Mesenchymal stem cell (in vitro differentiated cells and primary cell): ENCODE data around the gene ARHGAP18.

Experiments
- DNase-seq: peaks from one replicate; pipeline ENCODE4 v3.0.0-alpha.2; 2013
- H2AFZ ChIP-seq: one replicate; pipeline ENCODE4 v1.6.1; 2013; ENCODE audit warnings: low read depth, mild to moderate bottlenecking, control low read depth, inconsistent platforms, low read length, moderate library complexity
- H2AK5ac ChIP-seq: 2 replicates; pipeline ENCODE4 v1.6.1; 2013; ENCODE audit warnings: low read length, moderate library complexity, mild to moderate bottlenecking, inconsistent platforms; ENCODE audit not compliant: severe bottlenecking
- H2BK120ac ChIP-seq: one replicate; pipeline ENCODE4 v1.6.1; 2013; ENCODE audit warnings: low read depth, mild to moderate bottlenecking, inconsistent platforms, low read length, moderate library complexity
- H2BK12ac ChIP-seq, 2 experiments: one replicate each; pipeline ENCODE4 v1.6.1; 2013; ENCODE audit warnings: inconsistent platforms in 2 of 2, low read length in 2 of 2, mild to moderate bottlenecking in 2 of 2, moderate library complexity in 2 of 2, control low read depth in 1 of 2
- H2BK15ac ChIP-seq: one replicate; pipeline ENCODE4 v1.6.1; 2013; ENCODE audit warnings: mild to moderate bottlenecking, low read depth, inconsistent platforms; ENCODE audit not compliant: poor library complexity, severe bottlenecking
- H2BK5ac ChIP-seq: 2 replicates; pipeline ENCODE4 v1.6.1; 2013; ENCODE audit warnings: low read depth, mild to moderate bottlenecking, low read length, control low read depth, inconsistent platforms; ENCODE audit not compliant: poor library complexity, severe bottlenecking
- H3K14ac ChIP-seq, 2 experiments: one replicate each; pipeline ENCODE4 v1.6.1; 2013; ENCODE audit warnings: inconsistent platforms in 2 of 2, low read length in 2 of 2, control low read depth in 1 of 2, mild to moderate bottlenecking in 1 of 2, moderate library complexity in 1 of 2
- H3K18ac ChIP-seq, 2 experiments: one replicate each; pipeline ENCODE4 v1.6.1; 2013; ENCODE audit warnings: inconsistent platforms in 2 of 2, low read length in 2 of 2, control low read depth in 1 of 2, low read depth in 1 of 2, mild to moderate bottlenecking in 1 of 2
- H3K23ac ChIP-seq, 2 experiments: one replicate each; pipeline ENCODE4 v1.6.1; 2013; ENCODE audit warnings: inconsistent platforms in 2 of 2, low read length in 2 of 2, mild to moderate bottlenecking in 2 of 2, moderate library complexity in 2 of 2, control low read depth in 1 of 2
- H3K27ac ChIP-seq: 2 replicates; pipeline ENCODE4 v1.5.1; 2013; ENCODE audit warnings: mild to moderate bottlenecking, moderate library complexity, low read length, control low read depth, inconsistent platforms; ENCODE audit not compliant: poor library complexity, severe bottlenecking
- H3K27me3 ChIP-seq, 2 experiments: 2 replicates each; pipeline versions ENCODE4 v1.6.1 to v1.7.0; 2013; ENCODE audit warnings: low read length in 2 of 2, mild to moderate bottlenecking in 2 of 2, moderate library complexity in 2 of 2, control low read depth in 1 of 2, inconsistent platforms in 1 of 2; ENCODE audit not compliant: control insufficient read depth in 1 of 2, insufficient read depth in 1 of 2
- H3K36me3 ChIP-seq, 2 experiments: 2 replicates each; pipeline versions ENCODE4 v1.6.1 to v1.7.0; 2013; ENCODE audit warnings: low read length in 2 of 2, control low read depth in 1 of 2, inconsistent platforms in 1 of 2, low read depth in 1 of 2, mild to moderate bottlenecking in 1 of 2; ENCODE audit not compliant: insufficient read depth in 2 of 2, control insufficient read depth in 1 of 2
- H3K4ac ChIP-seq, 2 experiments: one replicate each; pipeline ENCODE4 v1.6.1; 2013; ENCODE audit warnings: inconsistent platforms in 2 of 2, low read length in 2 of 2, mild to moderate bottlenecking in 2 of 2, moderate library complexity in 2 of 2, control low read depth in 1 of 2, low read depth in 1 of 2
- H3K4me1 ChIP-seq: 2 replicates; pipeline ENCODE4 v1.6.1; 2013; ENCODE audit warnings: low read depth, low read length, control low read depth; ENCODE audit not compliant: control insufficient read depth, insufficient read depth
- H3K4me2 ChIP-seq: 2 replicates; pipeline ENCODE4 v1.6.1; 2013; ENCODE audit warnings: low read length, mild to moderate bottlenecking, inconsistent platforms; ENCODE audit not compliant: poor library complexity, severe bottlenecking
- H3K4me3 ChIP-seq, 2 experiments: 2 replicates each; pipeline versions ENCODE4 v1.5.1 to v1.7.0; 2013; ENCODE audit warnings: low read length in 2 of 2, mild to moderate bottlenecking in 2 of 2, control low read depth in 1 of 2, low read depth in 1 of 2; ENCODE audit not compliant: insufficient read depth in 1 of 2
- H3K79me1 ChIP-seq: replicated peaks from 2 replicates; pipeline ENCODE4 v1.6.1; 2013; ENCODE audit warnings: mild to moderate bottlenecking, control low read depth, low read length, inconsistent platforms; ENCODE audit not compliant: poor library complexity, severe bottlenecking
- H3K9ac ChIP-seq: 2 replicates; pipeline ENCODE4 v1.7.0; 2013; ENCODE audit warnings: mild to moderate bottlenecking, low read length, moderate library complexity
- H3K9me3 ChIP-seq: 2 replicates; pipeline ENCODE4 v1.7.0; 2013; ENCODE audit warnings: mild to moderate bottlenecking, low read length; ENCODE audit not compliant: control insufficient read depth
- H4K8ac ChIP-seq: one replicate; pipeline ENCODE4 v1.6.1; 2013; ENCODE audit warnings: inconsistent platforms, mild to moderate bottlenecking, low read length, moderate library complexity
- H4K91ac ChIP-seq: one replicate; pipeline ENCODE4 v1.6.1; 2013; ENCODE audit warnings: mild to moderate bottlenecking, low read length, inconsistent platforms
- WGBS: methylation state at CpG from one replicate; pipeline ENCODE4 v1.1.7; 2013; ENCODE audit warnings: mixed read lengths; 5-methylcytosine and 5-hydroxymethylcytosine counted together

Gene ARHGAP18

GRCh38 chr6:129725341-129725740, 15.4 kb upstream of the ARHGAP18 start:
- H4K8ac ChIP-seq = no peak overlapping the region
- no peak overlapping the region for H3K4ac ChIP-seq
- peak overlapping the region in 1 of 2 experiments; percentile 7 for H2BK12ac ChIP-seq
- no peak overlapping the region for H2AFZ ChIP-seq
- H3K79me1 ChIP-seq = peaks cover 2% of the 10 kb centered on the region
- no peak overlapping the region for H3K4me2 ChIP-seq
- DNase-seq = no peak
- H4K91ac ChIP-seq = no peak overlapping the region
- H3K23ac ChIP-seq = no peak overlapping the region
- no peak overlapping the region for H3K18ac ChIP-seq
- H3K27ac ChIP-seq = no peak overlapping the region
- H3K9me3 ChIP-seq = no peaks in the 10 kb centered on the region
- no peak overlapping the region for H2BK5ac ChIP-seq
- H3K14ac ChIP-seq = no peak overlapping the region
- no peaks in the 10 kb centered on the region for H3K4me1 ChIP-seq
- no peaks in the 10 kb centered on the region for H3K27me3 ChIP-seq
- no peak overlapping the region for H3K9ac ChIP-seq
- no peaks in the 10 kb centered on the region for H3K36me3 ChIP-seq
- no peak overlapping the region for H2BK15ac ChIP-seq
- 95% methylated on average over 4 of the region's 4 CpGs for WGBS
- H2BK120ac ChIP-seq = no peak overlapping the region
- H3K4me3 ChIP-seq = no peak overlapping the region
- H2AK5ac ChIP-seq = no peak overlapping the region

GRCh38 chr6:129719692-129720091, 9.7 kb upstream of the ARHGAP18 start:
- Histone ChIP-seq H3K4me1 (no peaks in the 10 kb centered on the region), H3K9me3 (no peaks in the 10 kb centered on the region), H3K18ac (no peak overlapping the region), H2BK5ac (no peak overlapping the region), H3K36me3 (no peaks in the 10 kb centered on the region), H3K4ac (no peak overlapping the region), H3K27me3 (no peaks in the 10 kb centered on the region), H2AK5ac (no peak overlapping the region), H2AFZ (no peak overlapping the region), H3K79me1 (no peaks in the 10 kb centered on the region), H2BK15ac (no peak overlapping the region), H3K27ac (no peak overlapping the region), H2BK120ac (no peak overlapping the region), H3K4me2 (no peak overlapping the region), H4K8ac (no peak overlapping the region), H3K23ac (no peak overlapping the region), H3K14ac (no peak overlapping the region), H3K9ac (peak overlapping the region; percentile 75), H3K4me3 (no peak overlapping the region), H4K91ac (no peak overlapping the region), H2BK12ac (no peak overlapping the region)
- 97% methylated on average over 3 of the region's 3 CpGs for WGBS
- DNase-seq = no peak

- peak overlapping the region; percentile 48 for H3K9ac ChIP-seq
- peak overlapping the region; percentile 19 for H2BK120ac ChIP-seq
- no peak overlapping the region for H2AK5ac ChIP-seq
- peak overlapping the region in 1 of 2 experiments; percentile 8 for H3K18ac ChIP-seq
- H4K91ac ChIP-seq = no peak overlapping the region
- DNase-seq = peak; percentile 56
- no peaks in the 10 kb centered on the region for H3K9me3 ChIP-seq
- H2BK15ac ChIP-seq = no peak overlapping the region
- H3K27ac ChIP-seq = no peak overlapping the region
- no peak overlapping the region for H3K4me3 ChIP-seq
- no peaks in the 10 kb centered on the region for H3K79me1 ChIP-seq
- no peak overlapping the region for H2BK12ac ChIP-seq
- H4K8ac ChIP-seq = no peak overlapping the region
- H3K23ac ChIP-seq = no peak overlapping the region
- H2AFZ ChIP-seq = no peak overlapping the region
- no peaks in the 10 kb centered on the region for H3K27me3 ChIP-seq
- no peak overlapping the region for H3K14ac ChIP-seq
- H2BK5ac ChIP-seq = no peak overlapping the region
- no peak overlapping the region for H3K4ac ChIP-seq
- H3K4me2 ChIP-seq = no peak overlapping the region
- H3K4me1 ChIP-seq = no peaks in the 10 kb centered on the region
- no peaks in the 10 kb centered on the region for H3K36me3 ChIP-seq
- 64% methylated on average over 3 of the region's 5 CpGs for WGBS
These were observed 7.3 kb upstream of the ARHGAP18 start for GRCh38 chr6:129717277-129717676.

- H3K4ac ChIP-seq = no peak overlapping the region
- no peak overlapping the region for H4K91ac ChIP-seq
- no peak overlapping the region for H2AK5ac ChIP-seq
- no peak overlapping the region for H4K8ac ChIP-seq
- no peak overlapping the region for H3K4me2 ChIP-seq
- H2BK12ac ChIP-seq = no peak overlapping the region
- H3K79me1 ChIP-seq = no peaks in the 10 kb centered on the region
- no peak overlapping the region for H3K4me3 ChIP-seq
- H3K9ac ChIP-seq = no peak overlapping the region
- H3K27me3 ChIP-seq = no peaks in the 10 kb centered on the region
- 92% methylated on average over 4 of the region's 4 CpGs for WGBS
- H3K4me1 ChIP-seq = no peaks in the 10 kb centered on the region
- H3K27ac ChIP-seq = no peak overlapping the region
- H2BK15ac ChIP-seq = no peak overlapping the region
- no peaks in the 10 kb centered on the region for H3K36me3 ChIP-seq
- H3K9me3 ChIP-seq = no peaks in the 10 kb centered on the region
- no peak overlapping the region for H3K14ac ChIP-seq
- no peak overlapping the region for H2AFZ ChIP-seq
- no peak overlapping the region for H3K18ac ChIP-seq
- no peak overlapping the region for H3K23ac ChIP-seq
- no peak for DNase-seq
- H2BK5ac ChIP-seq = no peak overlapping the region
- no peak overlapping the region for H2BK120ac ChIP-seq
These were observed 3.9 kb upstream of the ARHGAP18 start for GRCh38 chr6:129713806-129714333.
